GM23248 (cell line): Measurements from ENCODE around the gene CCDC18. TPM values are rescaled to one million over a fixed set of nuclear protein-coding genes. Genes with fewer than 3 reads are reported as not detected.
"Not testable (repeated sequence)": the region's sequence is repeated elsewhere in the genome, so short reads cannot be mapped to it uniquely, and the experiment has no call there.

Source experiments
- DNase-seq: peaks from one replicate; pipeline ENCODE4 v3.0.0-alpha.2; 2015
- H2AFZ ChIP-seq: fragments of 200-600 bp; sonication (generic); 2 replicates; pipeline ENCODE4 v1.6.1; 2016; ENCODE audit warnings: antibody characterized with exemption
- H3F3A ChIP-seq: fragments of 200-600 bp; sonication (generic); 2 replicates; pipeline ENCODE4 v1.6.1; 2016; ENCODE audit warnings: mild to moderate bottlenecking, antibody characterized with exemption, mixed run types; ENCODE audit not compliant: insufficient read depth
- H3K27ac ChIP-seq: fragments of 200-600 bp; sonication (generic); 2 replicates; pipeline ENCODE4 v1.5.1; 2016; ENCODE audit warnings: mild to moderate bottlenecking
- H3K27me3 ChIP-seq: fragments of 200-600 bp; sonication (generic); replicated peaks from 2 replicates; pipeline ENCODE4 v1.6.1; 2016; ENCODE audit warnings: mild to moderate bottlenecking; ENCODE audit not compliant: insufficient read depth
- H3K36me3 ChIP-seq: fragments of 200-600 bp; sonication (generic); 2 replicates; pipeline ENCODE4 v1.6.1; 2016; ENCODE audit warnings: low read depth, mild to moderate bottlenecking
- H3K4me1 ChIP-seq: fragments of 200-600 bp; sonication (generic); 2 replicates; pipeline ENCODE4 v1.6.1; 2016; ENCODE audit warnings: mild to moderate bottlenecking; ENCODE audit not compliant: insufficient read depth
- H3K4me2 ChIP-seq: fragments of 200-600 bp; sonication (generic); one replicate; pipeline ENCODE4 v1.6.1; 2016; ENCODE audit warnings: mild to moderate bottlenecking; ENCODE audit not compliant: unreplicated experiment
- H3K4me3 ChIP-seq: fragments of 200-600 bp; sonication (generic); 2 replicates; pipeline ENCODE4 v1.5.1; 2016; ENCODE audit warnings: mild to moderate bottlenecking
- H3K79me2 ChIP-seq: fragments of 200-600 bp; sonication (generic); 2 replicates; pipeline ENCODE4 v1.6.1; 2016; ENCODE audit warnings: mild to moderate bottlenecking; ENCODE audit not compliant: insufficient read depth
- H3K9ac ChIP-seq: fragments of 200-600 bp; sonication (generic); 2 replicates; pipeline ENCODE4 v1.6.1; 2016; ENCODE audit warnings: mild to moderate bottlenecking
- H3K9me2 ChIP-seq: fragments of 200-600 bp; sonication (generic); 2 replicates; pipeline ENCODE4 v1.6.1; 2016; ENCODE audit warnings: mixed run types, mild to moderate bottlenecking, moderate library complexity; ENCODE audit not compliant: insufficient read depth
- H3K9me3 ChIP-seq: fragments of 200-600 bp; sonication (generic); one replicate; pipeline ENCODE4 v1.6.1; 2017; ENCODE audit warnings: low read depth
- H4K20me1 ChIP-seq: fragments of 200-600 bp; sonication (generic); 2 replicates; pipeline ENCODE4 v1.6.0; 2016; ENCODE audit not compliant: insufficient read depth
- EZH2 ChIP-seq: fragments of 200-600 bp; sonication (generic); IDR thresholded peaks from 2 replicates; pipeline ENCODE4 v1.6.1; 2018; ENCODE audit warnings: antibody characterized with exemption, mild to moderate bottlenecking; ENCODE audit not compliant: insufficient read depth, poor library complexity, severe bottlenecking
- EZH2phosphoT487 ChIP-seq: fragments of 200-600 bp; sonication (generic); IDR thresholded peaks from 2 replicates; pipeline ENCODE4 v1.6.1; 2018; ENCODE audit warnings: antibody characterized with exemption, moderate library complexity, mild to moderate bottlenecking, low read depth; ENCODE audit not compliant: insufficient read depth
- WGBS, 2 experiments: methylation state at CpG; one replicate each; pipeline ENCODE4 v1.1.6; 2015 to 2017; ENCODE audit warnings: low lambda C conversion rate in 2 of 2, low coverage in 1 of 2; ENCODE audit errors: missing lambda C conversion rate in 2 of 2; 5-methylcytosine and 5-hydroxymethylcytosine counted together
- in situ Hi-C: fragments of 300-500 bp; cut with MboI; formaldehyde crosslinking; loops from 2 replicates; pipeline ENCODE4 v1.15.0; 2020
- polyA plus RNA-seq: library from polyadenylated mRNA; unstranded; fragments of >200 nt; fragmentation: Nextera tagmentation; extraction: Ambion mirVana; gene quantifications from 2 replicates; pipeline ENCODE4 v1.2.1, GENCODE V29; 2016
- total RNA-seq: library from RNA; depleted of rRNA; stranded (reverse); fragments of >200 nt; shearing (Covaris generic); gene quantifications from 2 replicates; pipeline ENCODE4 v1.2.3, GENCODE V29; 2014

The CCDC18 gene
- total and polyA plus RNA-seq, 2 experiments from 2014 or later, result 5.7 to 7.8 TPM

DNA sequence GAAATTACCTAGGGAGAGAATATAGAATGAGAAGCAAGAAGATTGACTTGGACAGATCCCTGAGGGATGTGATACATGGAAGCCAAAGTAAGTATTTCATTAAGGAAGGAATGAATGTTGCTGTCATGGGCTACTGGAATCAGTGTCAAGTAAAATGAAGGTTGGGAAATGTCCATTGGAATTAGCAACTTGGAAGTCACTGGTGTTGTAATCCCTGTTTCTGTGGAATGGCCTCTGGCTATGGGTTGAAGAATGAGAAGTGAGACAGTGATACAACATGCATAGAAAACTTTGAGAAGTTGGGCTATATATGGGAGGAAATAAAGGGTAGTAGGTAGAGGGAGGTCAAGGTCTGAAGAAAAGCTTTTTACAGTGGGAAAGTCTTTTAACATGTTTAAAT is 54.7 kb downstream of the CCDC18 start:
- no peaks in the 10 kb centered on the region for H3K79me2 ChIP-seq
- H3K9me2 ChIP-seq, result no peaks in the 10 kb centered on the region
- no peaks in the 10 kb centered on the region for H4K20me1 ChIP-seq
- no peaks in the 10 kb centered on the region for H3K4me1 ChIP-seq
- no peak overlapping the region for H2AFZ ChIP-seq
- H3K27ac ChIP-seq, result no peak overlapping the region
- no peak overlapping the region for H3K4me3 ChIP-seq
- no peak overlapping the region for H3K4me2 ChIP-seq
- H3K36me3 ChIP-seq, result no peaks in the 10 kb centered on the region
- no peaks in the 10 kb centered on the region for H3F3A ChIP-seq
- no peaks in the 10 kb centered on the region for H3K9me3 ChIP-seq
- in situ Hi-C loops, result no loop called here
- TF ChIP-seq EZH2 (no peak), EZH2phosphoT487 (no peak)
- no peak overlapping the region for H3K9ac ChIP-seq
- DNase-seq, result no peak
- no peaks in the 10 kb centered on the region for H3K27me3 ChIP-seq

GRCh38 chr1:93237021-93237420 is 56.5 kb downstream of the CCDC18 start:
- no peak for DNase-seq
- H3K27ac ChIP-seq, result no peak overlapping the region
- in situ Hi-C loops, result no loop called here

GRCh38 chr1:93238425-93238824 is 57.9 kb downstream of the CCDC18 start:
- H3K9ac ChIP-seq, result no peak overlapping the region
- H3K4me3 ChIP-seq, result no peak overlapping the region
- no peaks in the 10 kb centered on the region for H3F3A ChIP-seq
- 92 to 100% methylated on average over 1 of the region's 1 CpG for WGBS, 2 experiments
- in situ Hi-C loops, result no loop called here
- H3K9me3 ChIP-seq, result no peaks in the 10 kb centered on the region
- no peaks in the 10 kb centered on the region for H3K79me2 ChIP-seq
- no peak overlapping the region for H3K4me2 ChIP-seq
- no peak overlapping the region for H2AFZ ChIP-seq
- no peaks in the 10 kb centered on the region for H3K36me3 ChIP-seq
- H3K27me3 ChIP-seq, result no peaks in the 10 kb centered on the region
- H3K4me1 ChIP-seq, result no peaks in the 10 kb centered on the region
- H3K27ac ChIP-seq, result no peak overlapping the region
- H3K9me2 ChIP-seq, result no peaks in the 10 kb centered on the region
- no peaks in the 10 kb centered on the region for H4K20me1 ChIP-seq
- no peak for TF ChIP-seq EZH2phosphoT487
- no peak for TF ChIP-seq EZH2
- DNase-seq, result no peak

More at GRCh38 chr1:93237021-93237420, 56.5 kb downstream of the CCDC18 start:
- H3K4me2 ChIP-seq, result no peak overlapping the region
- no peaks in the 10 kb centered on the region for H3K27me3 ChIP-seq
- no peaks in the 10 kb centered on the region for H3K9me3 ChIP-seq
- H3K4me1 ChIP-seq, result no peaks in the 10 kb centered on the region
- H3K4me3 ChIP-seq, result no peak overlapping the region
- TF ChIP-seq EZH2 (no peak), EZH2phosphoT487 (no peak)
- H3K36me3 ChIP-seq, result no peaks in the 10 kb centered on the region
- no peak overlapping the region for H3K9ac ChIP-seq
- H4K20me1 ChIP-seq, result no peaks in the 10 kb centered on the region
- no peak overlapping the region for H2AFZ ChIP-seq
- no peaks in the 10 kb centered on the region for H3K79me2 ChIP-seq
- H3F3A ChIP-seq, result no peaks in the 10 kb centered on the region
- H3K9me2 ChIP-seq, result no peaks in the 10 kb centered on the region

- no peaks in the 10 kb centered on the region for H3K27me3 ChIP-seq
- no peaks in the 10 kb centered on the region for H3K4me1 ChIP-seq
- H3K9me3 ChIP-seq, result no peaks in the 10 kb centered on the region
- H3K36me3 ChIP-seq, result no peaks in the 10 kb centered on the region
- TF ChIP-seq EZH2phosphoT487 (no peak), EZH2 (no peak)
- no peaks in the 10 kb centered on the region for H3K79me2 ChIP-seq
- no peaks in the 10 kb centered on the region for H3K9me2 ChIP-seq
- in situ Hi-C loops, result no loop called here
- H3K4me3 ChIP-seq, result no peak overlapping the region
- H4K20me1 ChIP-seq, result no peaks in the 10 kb centered on the region
- no peak overlapping the region for H2AFZ ChIP-seq
- H3K27ac ChIP-seq, result no peak overlapping the region
- H3K4me2 ChIP-seq, result no peak overlapping the region
- WGBS, 2 experiments, result 93 to 94% methylated on average over 3 of the region's 3 CpGs
- no peak for DNase-seq
- H3F3A ChIP-seq, result no peaks in the 10 kb centered on the region
- no peak overlapping the region for H3K9ac ChIP-seq
Observed at GRCh38 chr1:93239863-93240262, 59.3 kb downstream of the CCDC18 start.

- H3K27ac ChIP-seq, H3F3A ChIP-seq, DNase-seq, H3K4me1 ChIP-seq, H3K27me3 ChIP-seq, H4K20me1 ChIP-seq, H3K9ac ChIP-seq, H3K4me3 ChIP-seq, H3K79me2 ChIP-seq, H3K9me3 ChIP-seq, H2AFZ ChIP-seq, H3K9me2 ChIP-seq, in situ Hi-C loops, H3K4me2 ChIP-seq, H3K36me3 ChIP-seq: not testable (repeated sequence)
- 98 to 100% methylated on average over 3 of the region's 3 CpGs for WGBS, 2 experiments
Observed at GRCh38 chr1:93243233-93243632, 62.7 kb downstream of the CCDC18 start.
